ENCODE data around the gene EVPLL.
"Not testable (repeated sequence)": the region's sequence is repeated elsewhere in the genome, so short reads cannot be mapped to it uniquely, and the experiment has no call there.

The EVPLL gene

GRCh38 chr17:18380471-18381157 lies 3.0 kb downstream of the EVPLL start:
- no peak overlapping the region for H3K27ac ChIP-seq (ENCODE audit: low read length)
- no peaks in the 10 kb centered on the region for H3K27me3 ChIP-seq (ENCODE audit: low read depth, low read length)
- no peak overlapping the region for H2AFZ ChIP-seq (ENCODE audit: low read depth, low read length)
- no peak overlapping the region for H3K4me3 ChIP-seq (ENCODE audit: low read length)
- no peaks in the 10 kb centered on the region for H3K79me2 ChIP-seq (ENCODE audit: low read length)
- no peak overlapping the region for H3K4me2 ChIP-seq (ENCODE audit: low read length)
- H3K9me3 ChIP-seq (ENCODE audit: insufficient read depth, low read length): no peaks in the 10 kb centered on the region
- no peak for TF ChIP-seq EZH2phosphoT487 (IDR thresholded peaks at IDR 0.05; ENCODE audit: low read depth)
- TF ChIP-seq CTCF (IDR thresholded peaks at IDR 0.05; ENCODE audit: low read depth, low read length): no peak
- no peak overlapping the region for H3K9ac ChIP-seq (ENCODE audit: low read length)
- no peaks in the 10 kb centered on the region for H3K36me3 ChIP-seq (replicated peaks; ENCODE audit: low read depth, low read length)
- no peaks in the 10 kb centered on the region for H3K4me1 ChIP-seq (ENCODE audit: low read length)
- H4K20me1 ChIP-seq (ENCODE audit: insufficient read depth, low read length): no peaks in the 10 kb centered on the region

GRCh38 chr17:18381158-18381952 lies 3.8 kb downstream of the EVPLL start:
- no peaks in the 10 kb centered on the region for H3K79me2 ChIP-seq (ENCODE audit: low read length)
- H3K4me3 ChIP-seq (ENCODE audit: low read length): no peak overlapping the region
- H4K20me1 ChIP-seq (ENCODE audit: insufficient read depth, low read length): no peaks in the 10 kb centered on the region
- H3K4me2 ChIP-seq (ENCODE audit: low read length): no peak overlapping the region
- H3K27ac ChIP-seq (ENCODE audit: low read length): no peak overlapping the region
- H3K9me3 ChIP-seq (ENCODE audit: insufficient read depth, low read length): no peaks in the 10 kb centered on the region
- no peaks in the 10 kb centered on the region for H3K36me3 ChIP-seq (replicated peaks; ENCODE audit: low read depth, low read length)
- TF ChIP-seq CTCF (IDR thresholded peaks at IDR 0.05; ENCODE audit: low read depth, low read length) (no peak), EZH2phosphoT487 (IDR thresholded peaks at IDR 0.05; ENCODE audit: low read depth) (no peak)
- H2AFZ ChIP-seq (ENCODE audit: low read depth, low read length): no peak overlapping the region
- no peaks in the 10 kb centered on the region for H3K4me1 ChIP-seq (ENCODE audit: low read length)
- no peaks in the 10 kb centered on the region for H3K27me3 ChIP-seq (ENCODE audit: low read depth, low read length)
- no peak overlapping the region for H3K9ac ChIP-seq (ENCODE audit: low read length)

GRCh38 chr17:18381953-18382245 lies 4.3 kb downstream of the EVPLL start:
- Histone ChIP-seq H3K4me1 (ENCODE audit: low read length) (no peaks in the 10 kb centered on the region), H3K27me3 (ENCODE audit: low read depth, low read length) (no peaks in the 10 kb centered on the region), H3K79me2 (ENCODE audit: low read length) (no peaks in the 10 kb centered on the region), H3K9me3 (ENCODE audit: insufficient read depth, low read length) (no peaks in the 10 kb centered on the region), H3K9ac (ENCODE audit: low read length) (no peak overlapping the region), H3K27ac (ENCODE audit: low read length) (no peak overlapping the region), H3K4me3 (ENCODE audit: low read length) (no peak overlapping the region), H4K20me1 (ENCODE audit: insufficient read depth, low read length) (no peaks in the 10 kb centered on the region), H3K36me3 (replicated peaks; ENCODE audit: low read depth, low read length) (no peaks in the 10 kb centered on the region), H2AFZ (ENCODE audit: low read depth, low read length) (no peak overlapping the region), H3K4me2 (ENCODE audit: low read length) (no peak overlapping the region)
- TF ChIP-seq EZH2phosphoT487 (IDR thresholded peaks at IDR 0.05; ENCODE audit: low read depth) (no peak), CTCF (IDR thresholded peaks at IDR 0.05; ENCODE audit: low read depth, low read length) (no peak)

GRCh38 chr17:18382441-18383078 lies 5.0 kb downstream of the EVPLL start:
- Histone ChIP-seq H4K20me1 (ENCODE audit: insufficient read depth, low read length) (no peaks in the 10 kb centered on the region), H3K27me3 (ENCODE audit: low read depth, low read length) (no peaks in the 10 kb centered on the region), H2AFZ (ENCODE audit: low read depth, low read length) (no peak overlapping the region), H3K27ac (ENCODE audit: low read length) (no peak overlapping the region), H3K4me1 (ENCODE audit: low read length) (no peaks in the 10 kb centered on the region), H3K36me3 (replicated peaks; ENCODE audit: low read depth, low read length) (no peaks in the 10 kb centered on the region), H3K9me3 (ENCODE audit: insufficient read depth, low read length) (no peaks in the 10 kb centered on the region), H3K4me2 (ENCODE audit: low read length) (no peak overlapping the region), H3K79me2 (ENCODE audit: low read length) (no peaks in the 10 kb centered on the region), H3K4me3 (ENCODE audit: low read length) (no peak overlapping the region), H3K9ac (ENCODE audit: low read length) (no peak overlapping the region)
- TF ChIP-seq CTCF (IDR thresholded peaks at IDR 0.05; ENCODE audit: low read depth, low read length) (no peak), EZH2phosphoT487 (IDR thresholded peaks at IDR 0.05; ENCODE audit: low read depth) (no peak)

GRCh38 chr17:18383079-18383481 lies 5.5 kb downstream of the EVPLL start:
- not testable (repeated sequence) for H4K20me1 ChIP-seq (ENCODE audit: insufficient read depth, low read length); H3K36me3 ChIP-seq (replicated peaks; ENCODE audit: low read depth, low read length); H3K9me3 ChIP-seq (ENCODE audit: insufficient read depth, low read length); H3K4me3 ChIP-seq (ENCODE audit: low read length); H3K79me2 ChIP-seq (ENCODE audit: low read length); H3K27ac ChIP-seq (ENCODE audit: low read length); H3K9ac ChIP-seq (ENCODE audit: low read length); H3K4me2 ChIP-seq (ENCODE audit: low read length); H3K4me1 ChIP-seq (ENCODE audit: low read length); H3K27me3 ChIP-seq (ENCODE audit: low read depth, low read length); H2AFZ ChIP-seq (ENCODE audit: low read depth, low read length)

GRCh38 chr17:18384271-18384670 lies 6.7 kb downstream of the EVPLL start:
- H3K27me3 ChIP-seq (ENCODE audit: low read depth, low read length); H4K20me1 ChIP-seq (ENCODE audit: insufficient read depth, low read length); H2AFZ ChIP-seq (ENCODE audit: low read depth, low read length); H3K4me1 ChIP-seq (ENCODE audit: low read length); H3K9me3 ChIP-seq (ENCODE audit: insufficient read depth, low read length); H3K79me2 ChIP-seq (ENCODE audit: low read length); H3K4me2 ChIP-seq (ENCODE audit: low read length); H3K9ac ChIP-seq (ENCODE audit: low read length); H3K27ac ChIP-seq (ENCODE audit: low read length); H3K4me3 ChIP-seq (ENCODE audit: low read length); H3K36me3 ChIP-seq (replicated peaks; ENCODE audit: low read depth, low read length): not testable (repeated sequence)

All from OCI-LY3 (cell line).